HFF-Myc (cell line): Measurements from ENCODE around the gene NDUFC2.
"Not testable (repeated sequence)": the region's sequence is repeated elsewhere in the genome, so short reads cannot be mapped to it uniquely, and the experiment has no call there.

Experiments used
- DNase-seq: peaks from one replicate; pipeline ENCODE4 v3.0.0-alpha.2; 2011; ENCODE audit warnings: low read depth; ENCODE audit errors: extremely low read depth
- H3K4me3 ChIP-seq: replicated peaks from 2 replicates; pipeline ENCODE4 v1.5.1; 2011; ENCODE audit warnings: low read depth, mild to moderate bottlenecking, control low read depth, low read length
- CTCF ChIP-seq: IDR thresholded peaks from 2 replicates; pipeline ENCODE4 v1.5.1; 2012; ENCODE audit warnings: mild to moderate bottlenecking, low read depth, low read length, control low read depth; ENCODE audit errors: missing control alignments

NDUFC2 gene

GRCh38 chr11:78078218-78079167 is 1.2 kb downstream of the NDUFC2 start:
- no peak for TF ChIP-seq CTCF
- H3K4me3 ChIP-seq: peak overlapping the region; percentile 93
- DNase-seq: no peak

- H3K4me3 ChIP-seq: peak overlapping the region; percentile 93; the same call in 1 of the 2 replicates
- DNase-seq: not testable (repeated sequence)
Measured at GRCh38 chr11:78077592-78077991, 2.1 kb downstream of the NDUFC2 start.

GRCh38 chr11:78076733-78077403 is 2.8 kb downstream of the NDUFC2 start:
- TF ChIP-seq CTCF: no peak
- no peak for DNase-seq
- 0 out of 2 replicates have a peak overlapping the region, but pooled peaks have one; percentile 7 for H3K4me3 ChIP-seq

- TF ChIP-seq CTCF: no peak
- no peak overlapping the region for H3K4me3 ChIP-seq
- no peak for DNase-seq
Measured at GRCh38 chr11:78074756-78075155, 4.9 kb downstream of the NDUFC2 start.

- TF ChIP-seq CTCF: no peak
- H3K4me3 ChIP-seq: no peak overlapping the region
- no peak for DNase-seq
Measured at GRCh38 chr11:78072455-78072854, 7.2 kb downstream of the NDUFC2 start.

GRCh38 chr11:78071717-78072116 is 7.9 kb downstream of the NDUFC2 start:
- no peak for DNase-seq
- TF ChIP-seq CTCF: no peak
- no peak overlapping the region for H3K4me3 ChIP-seq

- DNase-seq: no peak
- TF ChIP-seq CTCF: no peak
- no peak overlapping the region for H3K4me3 ChIP-seq
Measured at GRCh38 chr11:78070621-78071020, 9.0 kb downstream of the NDUFC2 start.
